Cardiac muscle cell (in vitro differentiated cells and primary cell): ENCODE results near the gene LMNA. TPM values are rescaled to one million over a fixed set of nuclear protein-coding genes. Genes with fewer than 3 reads are reported as not detected.

Experiments used
- DNase-seq, 2 donors: peaks; one replicate each; pipeline versions ENCODE4 v3.0.0 to v3.0.0-alpha.2; 2010 to 2017; ENCODE audit warnings: low read depth in 1 of 2, low spot score in 1 of 2
- H3K27ac ChIP-seq: fragments of 200-600 bp; sonication (generic); 2 replicates; pipeline ENCODE4 v1.5.1; 2016
- H3K27me3 ChIP-seq: fragments of 200-600 bp; sonication (generic); 2 replicates; pipeline ENCODE4 v1.6.0; 2016; ENCODE audit warnings: control low read depth
- H3K36me3 ChIP-seq: fragments of 200-600 bp; sonication (generic); 2 replicates; pipeline ENCODE4 v1.5.1; 2016; ENCODE audit warnings: control low read depth
- H3K4me1 ChIP-seq: fragments of 200-600 bp; sonication (generic); 2 replicates; pipeline ENCODE4 v1.8.1; 2017; ENCODE audit warnings: low read depth, mild to moderate bottlenecking, mixed run types
- H3K4me3 ChIP-seq: fragments of 200-600 bp; sonication (generic); 2 replicates; pipeline ENCODE4 v1.5.1; 2016; ENCODE audit warnings: mild to moderate bottlenecking
- H3K9me3 ChIP-seq: fragments of 200-600 bp; sonication (generic); 2 replicates; pipeline ENCODE4 v1.5.1; 2017; ENCODE audit warnings: low read depth, mild to moderate bottlenecking, control low read depth
- CTCF ChIP-seq: IDR thresholded peaks from 2 replicates; pipeline ENCODE4 v1.5.1; 2012; ENCODE audit warnings: low read depth, mild to moderate bottlenecking, low read length
- polyA plus RNA-seq: library from polyadenylated mRNA; unstranded; fragments of >200 nt; fragmentation: Nextera tagmentation; extraction: Ambion mirVana; gene quantifications from 2 replicates; pipeline ENCODE4 v1.2.1, GENCODE V29; 2016
- total RNA-seq: library from RNA; depleted of rRNA; stranded (reverse); fragments of >200 nt; gene quantifications from 2 replicates; pipeline ENCODE4 v1.2.3, GENCODE V29; 2016

Gene LMNA
- total RNA-seq (128 and 139 TPM in 2 replicates), polyA plus RNA-seq (99.4 and 149 TPM in 2 replicates)

- TF ChIP-seq CTCF = no peak
- no peaks in the 10 kb centered on the region for H3K9me3 ChIP-seq
- H3K4me3 ChIP-seq = peak within 1 kb of the TSS; percentile 74
- DNase-seq = peak; percentile 78 to 96
- H3K4me1 ChIP-seq = peaks cover 13% of the 10 kb centered on the region
- no peaks in the 10 kb centered on the region for H3K27me3 ChIP-seq
- H3K36me3 ChIP-seq = no peaks in the 10 kb centered on the region
- peak within 1 kb of the TSS; percentile 84 for H3K27ac ChIP-seq
Measured at GRCh38 chr1:156114101-156114918, at the start of gene LMNA. LMNA (plus strand) TSS chr1:156114711; CDS start chr1:156114919, 208 bp downstream.

DNA sequence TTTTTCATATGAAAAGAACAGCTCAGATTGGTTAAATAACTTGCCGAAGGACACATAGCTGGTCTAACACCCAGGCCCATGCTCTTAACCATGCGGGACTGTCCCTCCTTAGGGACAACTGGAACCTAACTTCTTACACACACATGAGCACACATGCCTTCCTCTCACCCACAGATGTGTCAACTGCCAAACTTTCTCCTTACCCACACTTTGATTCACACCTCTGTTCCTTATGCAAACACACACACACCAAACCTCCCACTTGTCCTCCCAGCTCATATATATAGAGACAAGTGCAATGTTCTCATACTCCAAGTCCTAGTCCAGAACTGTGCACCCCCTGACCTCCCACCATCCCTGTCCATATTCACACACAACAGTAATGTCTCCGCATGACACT lies 49.3 kb upstream of the LMNA start:
- DNase-seq = no peak
- peaks cover 4% of the 10 kb centered on the region for H3K4me1 ChIP-seq
- H3K36me3 ChIP-seq = no peaks in the 10 kb centered on the region
- no peaks in the 10 kb centered on the region for H3K9me3 ChIP-seq
- H3K27ac ChIP-seq = no peak overlapping the region
- TF ChIP-seq CTCF = no peak
- H3K4me3 ChIP-seq = no peak overlapping the region
- no peaks in the 10 kb centered on the region for H3K27me3 ChIP-seq

- DNase-seq = no peak
- Histone ChIP-seq H3K36me3 (no peaks in the 10 kb centered on the region), H3K9me3 (no peaks in the 10 kb centered on the region), H3K4me1 (peaks cover 4% of the 10 kb centered on the region), H3K4me3 (no peak overlapping the region), H3K27me3 (no peaks in the 10 kb centered on the region), H3K27ac (no peak overlapping the region)
- no peak for TF ChIP-seq CTCF
Measured at GRCh38 chr1:156065871-156066270, 48.6 kb upstream of the LMNA start.

DNA sequence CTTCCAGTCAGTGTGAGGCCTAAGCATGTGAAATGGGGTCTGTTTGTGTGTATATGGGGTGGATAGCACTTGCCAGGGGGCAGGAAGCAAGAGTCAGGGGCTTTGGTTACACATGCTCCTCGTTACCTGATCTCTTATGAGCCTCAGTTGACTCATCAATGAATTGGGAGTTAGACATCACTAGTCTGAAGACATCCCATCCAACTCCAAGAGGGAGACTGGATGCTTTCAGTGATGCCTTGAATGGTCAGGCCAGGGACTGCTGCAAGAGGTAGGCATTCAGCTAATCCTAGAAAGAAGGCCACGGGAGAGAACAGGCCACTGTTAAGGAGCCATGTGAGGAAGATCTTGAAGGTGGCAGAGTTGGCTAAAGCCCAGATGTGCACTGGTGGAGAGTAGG lies 47.2 kb upstream of the LMNA start:
- H3K27me3 ChIP-seq = no peaks in the 10 kb centered on the region
- no peaks in the 10 kb centered on the region for H3K9me3 ChIP-seq
- no peak for DNase-seq
- H3K36me3 ChIP-seq = no peaks in the 10 kb centered on the region
- peaks cover 6% of the 10 kb centered on the region for H3K4me1 ChIP-seq
- no peak for TF ChIP-seq CTCF
- H3K27ac ChIP-seq = no peak overlapping the region
- H3K4me3 ChIP-seq = no peak overlapping the region

DNA sequence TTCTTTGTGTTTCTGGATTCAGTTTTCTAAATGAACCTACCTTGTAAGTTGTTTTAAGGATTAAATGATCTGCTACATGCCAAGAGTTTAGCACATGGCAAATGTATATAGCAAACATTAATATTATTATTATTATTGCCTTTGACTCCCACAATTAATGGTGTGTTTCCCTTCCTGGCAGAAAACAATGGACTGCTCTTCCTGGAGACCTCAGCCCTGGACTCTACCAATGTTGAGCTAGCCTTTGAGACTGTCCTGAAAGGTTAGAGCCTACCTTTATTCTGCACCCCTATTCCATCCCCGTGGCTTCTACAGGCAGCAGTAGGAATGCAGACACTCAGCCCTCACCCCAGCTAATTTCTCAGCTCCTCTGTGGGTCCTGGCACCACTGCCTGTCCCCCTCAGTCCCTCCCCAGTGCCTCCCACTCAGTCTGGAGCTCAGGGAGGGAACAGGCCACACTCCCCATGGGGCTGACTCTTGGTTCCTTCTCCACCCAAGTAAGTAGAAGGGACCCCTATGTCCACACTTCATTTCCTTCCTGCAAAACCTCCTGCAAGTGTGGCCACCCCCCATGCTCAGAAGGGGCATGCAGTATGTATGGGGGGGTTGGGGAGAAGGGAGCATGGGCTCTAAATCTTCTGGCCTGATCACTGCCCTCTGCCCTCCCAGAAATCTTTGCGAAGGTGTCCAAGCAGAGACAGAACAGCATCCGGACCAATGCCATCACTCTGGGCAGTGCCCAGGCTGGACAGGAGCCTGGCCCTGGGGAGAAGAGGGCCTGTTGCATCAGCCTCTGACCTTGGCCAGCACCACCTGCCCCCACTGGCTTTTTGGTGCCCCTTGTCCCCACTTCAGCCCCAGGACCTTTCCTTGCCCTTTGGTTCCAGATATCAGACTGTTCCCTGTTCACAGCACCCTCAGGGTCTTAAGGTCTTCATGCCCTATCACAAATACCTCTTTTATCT lies 44.7 kb upstream of the LMNA start:
- Histone ChIP-seq H3K9me3 (no peaks in the 10 kb centered on the region), H3K27me3 (no peaks in the 10 kb centered on the region), H3K4me1 (peaks cover 31% of the 10 kb centered on the region), H3K36me3 (peaks cover 4% of the 10 kb centered on the region), H3K27ac (peak overlapping the region; percentile 20), H3K4me3 (no peak overlapping the region)
- no peak for TF ChIP-seq CTCF
- DNase-seq = no peak
